Activated gamma-delta T cell treated with Interleukin-2 at 50 U/mL for 16 hours (primary cell): Measurements from ENCODE around the gene GFI1B.
A peak's percentile ranks its signal among the peaks of the same experiment; 100 is the strongest.
"Not testable (repeated sequence)": the region's sequence is repeated elsewhere in the genome, so short reads cannot be mapped to it uniquely, and the experiment has no call there.

Experiments
- DNase-seq: peaks from one replicate; pipeline ENCODE4 v3.0.0-alpha.2; 2020

GFI1B gene

GRCh38 chr9:132970324-132971062 lies 8.0 kb upstream of the GFI1B start:
- DNase-seq = no peak

- no peak for DNase-seq
These were observed 5.3 kb upstream of the GFI1B start for GRCh38 chr9:132973166-132973565.

- DNase-seq = no peak
These were observed 4.8 kb upstream of the GFI1B start for GRCh38 chr9:132973713-132974112.

- DNase-seq = no peak
These were observed 2.5 kb upstream of the GFI1B start for GRCh38 chr9:132975961-132976360.

- no peak for DNase-seq
These were observed 1.9 kb upstream of the GFI1B start for GRCh38 chr9:132976571-132976970.

GRCh38 chr9:132978112-132978450 lies 413 bp upstream of the GFI1B start:
- DNase-seq = no peak

- DNase-seq = no peak
These were observed 1.7 kb downstream of the GFI1B start for GRCh38 chr9:132980157-132980556.

GRCh38 chr9:132982458-132982857 lies 4.0 kb downstream of the GFI1B start:
- no peak for DNase-seq

- no peak for DNase-seq
These were observed 5.2 kb downstream of the GFI1B start for GRCh38 chr9:132983491-132984201.

- no peak for DNase-seq
These were observed 5.9 kb downstream of the GFI1B start for GRCh38 chr9:132984202-132985070.

- no peak for DNase-seq
These were observed 6.5 kb downstream of the GFI1B start for GRCh38 chr9:132985071-132985350.

GRCh38 chr9:132985489-132985888 lies 7.0 kb downstream of the GFI1B start:
- DNase-seq = no peak

GRCh38 chr9:132986114-132986513 lies 7.6 kb downstream of the GFI1B start:
- DNase-seq = no peak

- no peak for DNase-seq
These were observed 8.4 kb downstream of the GFI1B start for GRCh38 chr9:132986640-132987620.

- no peak for DNase-seq
These were observed 9.9 kb downstream of the GFI1B start for GRCh38 chr9:132988244-132989013.

- no peak for DNase-seq
These were observed 10.5 kb downstream of the GFI1B start for GRCh38 chr9:132989014-132989310.

GRCh38 chr9:132989414-132989996 lies 11.0 kb downstream of the GFI1B start:
- no peak for DNase-seq

- DNase-seq = not testable (repeated sequence)
These were observed 11.6 kb downstream of the GFI1B start for GRCh38 chr9:132989998-132990557.

- no peak for DNase-seq
These were observed 12.3 kb downstream of the GFI1B start for GRCh38 chr9:132990781-132991180.

- DNase-seq = peak; percentile 14
These were observed 13.1 kb downstream of the GFI1B start for GRCh38 chr9:132991351-132992300.
